Keratinocyte (primary cell): ENCODE results near the gene ANTXR2.

Experiments
- CTCF ChIP-seq, 3 experiments: IDR thresholded peaks in 1 of 3; conservative IDR thresholded peaks in 1 of 3; optimal IDR thresholded peaks in 1 of 3; 2 replicates in 2 of 3; 3 replicates in 1 of 3; pipeline versions ENCODE3 to v1.5.1; 2011; ENCODE audit warnings: low read length in 3 of 3, mild to moderate bottlenecking in 3 of 3, moderate library complexity in 2 of 3, control low read depth in 1 of 3, inconsistent platforms in 1 of 3; ENCODE audit not compliant: insufficient read depth in 2 of 3; ENCODE audit errors: extremely low read depth in 1 of 3
- EZH2 ChIP-seq: IDR thresholded peaks from one replicate; pipeline ENCODE4 v1.6.1; 2012; ENCODE audit warnings: inconsistent platforms, mild to moderate bottlenecking, low read length, moderate library complexity

GRCh38 chr4:79947386-79947785, 125.6 kb downstream of the ANTXR2 start:
- TF ChIP-seq CTCF (optimal IDR thresholded peaks at IDR 0.05 in 1 of 3, IDR thresholded peaks at IDR 0.05 in 1 of 3, conservative IDR thresholded peaks at IDR 0.05 in 1 of 3; ENCODE audit: extremely low read depth in 1 of 3, insufficient read depth in 2 of 3, low read length in 3 of 3) (no peak), EZH2 (no peak)
